ENCODE results near the gene NDUFA11.

DNA sequence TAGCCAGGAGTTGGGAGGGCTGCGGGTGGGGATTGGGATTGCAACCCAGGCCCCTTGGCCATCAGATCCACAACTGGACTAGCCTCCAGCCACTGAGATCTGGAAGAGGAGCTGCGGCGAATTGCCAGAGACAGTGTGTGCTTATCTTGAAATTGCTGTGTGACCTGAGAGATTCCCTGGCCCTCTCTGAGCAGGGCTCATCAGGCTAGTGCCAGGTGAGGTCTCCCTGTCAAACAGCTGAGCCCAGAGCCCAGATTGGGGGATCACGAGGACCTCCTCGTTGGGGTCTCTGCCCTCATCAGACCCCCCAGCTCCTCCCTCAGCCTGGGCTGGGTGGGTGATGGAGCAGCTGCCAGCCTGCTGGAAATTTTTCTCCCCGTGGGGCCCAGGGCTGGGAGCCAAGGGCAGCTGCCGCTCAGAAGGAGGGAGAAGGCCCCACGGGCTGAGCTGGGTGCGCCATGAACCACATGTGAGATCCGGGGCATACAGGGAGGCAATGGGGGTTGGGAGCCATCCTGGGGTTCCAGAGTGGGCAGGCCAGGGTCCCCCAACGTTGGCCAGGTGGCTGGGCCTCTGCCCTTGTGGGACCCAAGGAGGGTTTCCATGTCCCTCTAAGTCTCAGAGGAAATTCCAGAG lies 40.4 kb downstream of the NDUFA11 start:
- TF ChIP-seq POLR2A (IDR thresholded peaks at IDR 0.05; ENCODE audit: extremely low read depth, insufficient read length) = no peak
- TF ChIP-seq, protein P1, sequence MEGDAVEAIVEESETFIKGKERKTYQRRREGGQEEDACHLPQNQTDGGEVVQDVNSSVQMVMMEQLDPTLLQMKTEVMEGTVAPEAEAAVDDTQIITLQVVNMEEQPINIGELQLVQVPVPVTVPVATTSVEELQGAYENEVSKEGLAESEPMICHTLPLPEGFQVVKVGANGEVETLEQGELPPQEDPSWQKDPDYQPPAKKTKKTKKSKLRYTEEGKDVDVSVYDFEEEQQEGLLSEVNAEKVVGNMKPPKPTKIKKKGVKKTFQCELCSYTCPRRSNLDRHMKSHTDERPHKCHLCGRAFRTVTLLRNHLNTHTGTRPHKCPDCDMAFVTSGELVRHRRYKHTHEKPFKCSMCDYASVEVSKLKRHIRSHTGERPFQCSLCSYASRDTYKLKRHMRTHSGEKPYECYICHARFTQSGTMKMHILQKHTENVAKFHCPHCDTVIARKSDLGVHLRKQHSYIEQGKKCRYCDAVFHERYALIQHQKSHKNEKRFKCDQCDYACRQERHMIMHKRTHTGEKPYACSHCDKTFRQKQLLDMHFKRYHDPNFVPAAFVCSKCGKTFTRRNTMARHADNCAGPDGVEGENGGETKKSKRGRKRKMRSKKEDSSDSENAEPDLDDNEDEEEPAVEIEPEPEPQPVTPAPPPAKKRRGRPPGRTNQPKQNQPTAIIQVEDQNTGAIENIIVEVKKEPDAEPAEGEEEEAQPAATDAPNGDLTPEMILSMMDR (IDR thresholded peaks at IDR 0.05; ENCODE audit: low read depth, low read length) = no peak
- TF ChIP-seq, protein P2, sequence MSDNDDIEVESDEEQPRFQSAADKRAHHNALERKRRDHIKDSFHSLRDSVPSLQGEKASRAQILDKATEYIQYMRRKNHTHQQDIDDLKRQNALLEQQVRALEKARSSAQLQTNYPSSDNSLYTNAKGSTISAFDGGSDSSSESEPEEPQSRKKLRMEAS (IDR thresholded peaks at IDR 0.05; ENCODE audit: low read depth, low read length) = no peak

Data from NB4 (cell line).